GOT3 (cell line): ENCODE measurements around the gene SYK.
"Not testable (repeated sequence)": the region's sequence is repeated elsewhere in the genome, so short reads cannot be mapped to it uniquely, and the experiment has no call there.

Experiments used
- DNase-seq: peaks from one replicate; lab custom pipeline; 2025; ENCODE audit warnings: mixed read lengths; lab: John Stamatoyannopoulos, UW

The SYK gene

GRCh38 chr9:90795871-90796317, 5.7 kb upstream of the SYK start:
- no peak for DNase-seq

- no peak for DNase-seq
Measured at GRCh38 chr9:90799271-90799852, 2.3 kb upstream of the SYK start.

GRCh38 chr9:90801973-90802322, 329 bp downstream of the SYK start:
- no peak for DNase-seq

GRCh38 chr9:90802386-90802985, 867 bp downstream of the SYK start:
- no peak for DNase-seq

GRCh38 chr9:90803860-90804593, 2.4 kb downstream of the SYK start:
- DNase-seq: no peak

- DNase-seq: no peak
Measured at GRCh38 chr9:90805006-90805996, 3.7 kb downstream of the SYK start.

GRCh38 chr9:90807006-90807405, 5.4 kb downstream of the SYK start:
- DNase-seq: no peak

GRCh38 chr9:90808398-90808797, 6.8 kb downstream of the SYK start:
- DNase-seq: no peak

GRCh38 chr9:90808890-90809685, 7.5 kb downstream of the SYK start:
- no peak for DNase-seq

- no peak for DNase-seq
Measured at GRCh38 chr9:90810691-90811090, 9.1 kb downstream of the SYK start.

- DNase-seq: no peak
Measured at GRCh38 chr9:90813046-90813445, 11.4 kb downstream of the SYK start.

GRCh38 chr9:90813523-90813922, 11.9 kb downstream of the SYK start:
- no peak for DNase-seq

- DNase-seq: no peak
Measured at GRCh38 chr9:90814355-90814754, 12.7 kb downstream of the SYK start.

GRCh38 chr9:90815183-90815943, 13.7 kb downstream of the SYK start:
- DNase-seq: no peak

- no peak for DNase-seq
Measured at GRCh38 chr9:90815944-90816357, 14.3 kb downstream of the SYK start.

- DNase-seq: no peak
Measured at GRCh38 chr9:90816690-90817089, 15.1 kb downstream of the SYK start.

- no peak for DNase-seq
Measured at GRCh38 chr9:90818279-90818678, 16.7 kb downstream of the SYK start.

- DNase-seq: not testable (repeated sequence)
Measured at GRCh38 chr9:90820406-90820805, 18.8 kb downstream of the SYK start.

GRCh38 chr9:90821236-90821635, 19.6 kb downstream of the SYK start:
- DNase-seq: not testable (repeated sequence)

GRCh38 chr9:90821697-90822096, 20.1 kb downstream of the SYK start:
- no peak for DNase-seq

GRCh38 chr9:90822866-90823265, 21.2 kb downstream of the SYK start:
- no peak for DNase-seq
